ENCODE results near the gene MCAT. TPM values are rescaled to one million over a fixed set of nuclear protein-coding genes. Genes with fewer than 3 reads are reported as not detected.
"Not testable (repeated sequence)": the region's sequence is repeated elsewhere in the genome, so short reads cannot be mapped to it uniquely, and the experiment has no call there.

MCAT gene
- total RNA-seq, 2 donors from 2014 or later, result 39.1 to 39.9 TPM

DNA sequence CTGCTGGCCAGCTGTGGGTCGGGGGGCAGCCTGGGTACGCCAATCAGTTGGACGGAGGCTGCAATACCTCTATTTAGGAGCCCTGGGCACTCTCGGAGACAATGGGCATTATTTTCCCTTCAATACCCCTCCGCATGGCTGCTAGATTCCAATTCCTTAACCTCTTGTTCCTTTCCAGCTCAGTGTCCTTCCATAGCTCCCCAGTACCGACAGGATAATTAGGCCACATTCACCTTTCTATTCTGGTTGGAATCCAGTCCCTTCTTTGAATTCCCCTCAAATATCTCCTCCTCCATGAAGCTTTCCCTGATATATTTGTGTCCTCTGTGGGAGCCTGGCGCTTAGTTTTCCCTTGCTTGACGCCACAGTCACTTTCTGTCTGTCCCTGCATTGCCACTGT lies 36.9 kb downstream of the MCAT start:
- Histone ChIP-seq H3K27ac (no peak overlapping the region), H3K27me3 (replicated peaks; ENCODE audit: insufficient read depth) (no peaks in the 10 kb centered on the region), H3K9me3 (no peaks in the 10 kb centered on the region), H3K4me1 (replicated peaks) (no peaks in the 10 kb centered on the region), H3K36me3 (no peaks in the 10 kb centered on the region), H3K4me3 (no peak overlapping the region)
- no peak for DNase-seq (ENCODE audit: low spot score)
- TF ChIP-seq POLR2AphosphoS5 (IDR thresholded peaks at IDR 0.05) (no peak), POLR2A (IDR thresholded peaks at IDR 0.05) (no peak)
- TF ChIP-seq, protein P1, sequence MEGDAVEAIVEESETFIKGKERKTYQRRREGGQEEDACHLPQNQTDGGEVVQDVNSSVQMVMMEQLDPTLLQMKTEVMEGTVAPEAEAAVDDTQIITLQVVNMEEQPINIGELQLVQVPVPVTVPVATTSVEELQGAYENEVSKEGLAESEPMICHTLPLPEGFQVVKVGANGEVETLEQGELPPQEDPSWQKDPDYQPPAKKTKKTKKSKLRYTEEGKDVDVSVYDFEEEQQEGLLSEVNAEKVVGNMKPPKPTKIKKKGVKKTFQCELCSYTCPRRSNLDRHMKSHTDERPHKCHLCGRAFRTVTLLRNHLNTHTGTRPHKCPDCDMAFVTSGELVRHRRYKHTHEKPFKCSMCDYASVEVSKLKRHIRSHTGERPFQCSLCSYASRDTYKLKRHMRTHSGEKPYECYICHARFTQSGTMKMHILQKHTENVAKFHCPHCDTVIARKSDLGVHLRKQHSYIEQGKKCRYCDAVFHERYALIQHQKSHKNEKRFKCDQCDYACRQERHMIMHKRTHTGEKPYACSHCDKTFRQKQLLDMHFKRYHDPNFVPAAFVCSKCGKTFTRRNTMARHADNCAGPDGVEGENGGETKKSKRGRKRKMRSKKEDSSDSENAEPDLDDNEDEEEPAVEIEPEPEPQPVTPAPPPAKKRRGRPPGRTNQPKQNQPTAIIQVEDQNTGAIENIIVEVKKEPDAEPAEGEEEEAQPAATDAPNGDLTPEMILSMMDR (IDR thresholded peaks at IDR 0.05), result no peak
- intact Hi-C loops (cut with DNase I), result no loop called here
- WGBS, result 94% methylated on average over 8 of the region's 8 CpGs

- H3K27ac ChIP-seq, result peak overlapping the region in 1 of 2 donors; percentile 41
- DNase-seq (ENCODE audit: low spot score); H3K4me1 ChIP-seq (replicated peaks); H3K9me3 ChIP-seq; H3K27me3 ChIP-seq (replicated peaks; ENCODE audit: insufficient read depth); H3K36me3 ChIP-seq; H3K4me3 ChIP-seq; intact Hi-C loops (cut with DNase I): not testable (repeated sequence)
- 100% methylated on average over 3 of the region's 3 CpGs for WGBS
These were observed 38.2 kb downstream of the MCAT start for GRCh38 chr22:43104950-43105349.

GRCh38 chr22:43104056-43104625 lies 39.1 kb downstream of the MCAT start:
- H3K36me3 ChIP-seq; H3K4me1 ChIP-seq (replicated peaks); intact Hi-C loops (cut with DNase I); DNase-seq (ENCODE audit: low spot score); H3K9me3 ChIP-seq; H3K27me3 ChIP-seq (replicated peaks; ENCODE audit: insufficient read depth); H3K4me3 ChIP-seq: not testable (repeated sequence)
- H3K27ac ChIP-seq, result peak overlapping the region in 1 of 2 donors; percentile 41
- 65% methylated on average over 15 of the region's 15 CpGs for WGBS

DNA sequence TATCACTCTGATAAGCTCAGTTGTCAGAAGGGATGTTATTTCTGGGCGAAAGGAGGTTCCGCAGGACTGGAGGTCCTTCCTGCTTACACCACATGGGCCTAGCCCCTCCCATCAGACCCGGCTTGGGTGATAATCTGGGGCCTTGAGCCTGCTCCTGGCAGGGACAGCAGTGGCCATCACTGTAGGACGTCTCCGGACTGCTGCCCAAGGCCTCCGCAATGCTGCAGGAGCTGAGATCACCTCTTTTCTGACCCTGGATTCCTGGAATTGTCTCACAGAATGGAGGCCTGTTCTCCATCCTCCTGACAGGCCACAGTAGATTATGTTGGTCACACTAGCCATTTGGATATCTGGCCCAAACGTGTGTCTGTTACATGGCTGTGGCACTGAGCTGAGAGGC lies 41.9 kb downstream of the MCAT start:
- 92% methylated on average over 7 of the region's 7 CpGs for WGBS
- no peak overlapping the region for H3K4me3 ChIP-seq
- H3K27me3 ChIP-seq (replicated peaks; ENCODE audit: insufficient read depth), result no peaks in the 10 kb centered on the region
- H3K9me3 ChIP-seq, result no peaks in the 10 kb centered on the region
- H3K36me3 ChIP-seq, result no peaks in the 10 kb centered on the region
- no peak overlapping the region for H3K27ac ChIP-seq
- DNase-seq (ENCODE audit: low spot score), result no peak
- no peaks in the 10 kb centered on the region for H3K4me1 ChIP-seq (replicated peaks)
- no peak for TF ChIP-seq POLR2AphosphoS5 (IDR thresholded peaks at IDR 0.05)
- TF ChIP-seq, protein P1 (IDR thresholded peaks at IDR 0.05), result no peak
- no peak for TF ChIP-seq POLR2A (IDR thresholded peaks at IDR 0.05)
- intact Hi-C loops (cut with DNase I), result no loop called here

- no peak overlapping the region for H3K27ac ChIP-seq
- intact Hi-C loops (cut with DNase I), result no loop called here
- WGBS, result 58% methylated on average over 5 of the region's 5 CpGs
These were observed 43.0 kb downstream of the MCAT start for GRCh38 chr22:43100225-43100624.

DNA sequence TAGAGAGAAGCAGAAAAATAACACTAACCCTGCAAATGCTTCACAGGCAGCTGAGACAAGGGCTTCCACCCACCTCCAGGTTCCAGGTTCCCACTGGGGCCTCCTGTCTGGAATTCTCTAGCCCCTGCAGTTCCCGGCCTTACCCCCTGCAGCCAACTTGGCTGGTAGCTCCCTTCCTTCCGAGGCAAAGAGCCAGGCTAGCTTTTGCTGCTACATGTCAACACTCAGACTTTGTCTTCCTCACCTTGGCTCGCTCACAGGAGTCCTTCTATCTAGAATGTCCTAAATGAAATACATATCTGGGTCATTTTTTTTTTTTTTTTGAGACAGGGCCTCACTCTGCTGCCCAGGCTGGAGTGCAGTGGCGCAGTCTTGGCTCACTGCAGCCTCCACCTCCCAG lies 44.1 kb downstream of the MCAT start:
- intact Hi-C loops (cut with DNase I), result loop anchor here (10.0 kb wide), 1 partner anchor 324 kb away; no protein-coding TSS in a partner anchor
- DNase-seq (ENCODE audit: low spot score), result no peak
- 52% methylated on average over 4 of the region's 4 CpGs for WGBS
- no peak for TF ChIP-seq POLR2AphosphoS5 (IDR thresholded peaks at IDR 0.05)
- no peak for TF ChIP-seq POLR2A (IDR thresholded peaks at IDR 0.05)
- Histone ChIP-seq H3K4me3 (no peak overlapping the region), H3K36me3 (no peaks in the 10 kb centered on the region), H3K9me3 (no peaks in the 10 kb centered on the region), H3K27ac (no peak overlapping the region), H3K4me1 (replicated peaks) (no peaks in the 10 kb centered on the region), H3K27me3 (replicated peaks; ENCODE audit: insufficient read depth) (no peaks in the 10 kb centered on the region)

More at GRCh38 chr22:43100225-43100624, 43.0 kb downstream of the MCAT start:
- Histone ChIP-seq H3K36me3 (no peaks in the 10 kb centered on the region), H3K4me3 (no peak overlapping the region), H3K9me3 (no peaks in the 10 kb centered on the region), H3K27me3 (replicated peaks; ENCODE audit: insufficient read depth) (no peaks in the 10 kb centered on the region), H3K4me1 (replicated peaks) (no peaks in the 10 kb centered on the region)
- TF ChIP-seq POLR2AphosphoS5 (IDR thresholded peaks at IDR 0.05) (no peak), POLR2A (IDR thresholded peaks at IDR 0.05) (no peak)
- TF ChIP-seq, protein P1 (IDR thresholded peaks at IDR 0.05), result no peak
- DNase-seq (ENCODE audit: low spot score), result no peak

Data from prostate gland (tissue), 2 donors.